HepG2 (cell line): ENCODE measurements around the gene AGAP3. TPM values are rescaled to one million over a fixed set of nuclear protein-coding genes. Genes with fewer than 3 reads are reported as not detected.

ENCODE experiments used
- BHLHE40 ChIP-seq: IDR thresholded peaks from 2 replicates; pipeline ENCODE4 v1.6.1; 2011; ENCODE audit warnings: low read length, improper control_type of control experiment
- HNF4A ChIP-seq: sonication (generic); formaldehyde crosslinking; IDR thresholded peaks from 2 replicates; pipeline ENCODE4 v1.4.0; 2020; ENCODE audit warnings: missing genetic modification reagents
- MEF2D ChIP-seq: sonication (generic); formaldehyde crosslinking; IDR thresholded peaks from 2 replicates; pipeline ENCODE4 v1.5.1; 2020; ENCODE audit warnings: mild to moderate bottlenecking, missing genetic modification reagents
- RFX1 ChIP-seq: fragments of 450-650 bp; IDR thresholded peaks from 2 replicates; pipeline ENCODE4 v1.6.1; 2017
- SKI ChIP-seq: fragments of 450-650 bp; IDR thresholded peaks from one replicate; pipeline ENCODE4 v1.6.1; 2018; ENCODE audit warnings: mild to moderate bottlenecking; ENCODE audit not compliant: partially characterized antibody
- SMARCC2 ChIP-seq: fragments of 450-650 bp; IDR thresholded peaks from 2 replicates; pipeline ENCODE4 v1.6.1; 2017; ENCODE audit warnings: antibody characterized with exemption, mild to moderate bottlenecking
- XRCC5 ChIP-seq: fragments of 200-400 bp; formaldehyde crosslinking; optimal IDR thresholded peaks from 2 replicates; pipeline ENCODE3; 2017; ENCODE audit warnings: mild to moderate bottlenecking, low read length
- ZBTB37 ChIP-seq: sonication (generic); formaldehyde crosslinking; IDR thresholded peaks from 2 replicates; pipeline ENCODE4 v1.4.0; 2020; ENCODE audit warnings: mild to moderate bottlenecking, missing genetic modification reagents
- ZFP90 ChIP-seq: sonication (generic); formaldehyde crosslinking; IDR thresholded peaks from 2 replicates; pipeline ENCODE4 v1.8.0; 2022; ENCODE audit warnings: missing genetic modification reagents, mild to moderate bottlenecking, inconsistent platforms, borderline replicate concordance
- ZNF10 ChIP-seq: sonication (generic); formaldehyde crosslinking; IDR thresholded peaks from 2 replicates; pipeline ENCODE4 v1.4.0; 2020; ENCODE audit warnings: mild to moderate bottlenecking, low read depth, missing genetic modification reagents, borderline replicate concordance
- ZNF224 ChIP-seq: sonication (generic); formaldehyde crosslinking; IDR thresholded peaks from 2 replicates; pipeline ENCODE4 v1.5.0; 2020; ENCODE audit warnings: mild to moderate bottlenecking, missing genetic modification reagents
- ZNF282 ChIP-seq: fragments of 450-650 bp; IDR thresholded peaks from 2 replicates; pipeline ENCODE4 v1.6.1; 2018; ENCODE audit not compliant: partially characterized antibody
- ZNF639 ChIP-seq: conservative IDR thresholded peaks from 2 replicates; pipeline ENCODE4 v1.6.1; 2018; ENCODE audit warnings: missing genetic modification reagents
- ZNF660 ChIP-seq: sonication (generic); formaldehyde crosslinking; IDR thresholded peaks from 2 replicates; pipeline ENCODE4 v1.5.1; 2020; ENCODE audit warnings: mild to moderate bottlenecking, low read depth, missing genetic modification reagents, borderline replicate concordance
- ZNF670 ChIP-seq: sonication (generic); formaldehyde crosslinking; IDR thresholded peaks from 2 replicates; pipeline ENCODE4 v1.8.0; 2022; ENCODE audit warnings: mild to moderate bottlenecking, missing genetic modification reagents, borderline replicate concordance
- ZSCAN22 ChIP-seq: sonication (generic); formaldehyde crosslinking; IDR thresholded peaks from 2 replicates; pipeline ENCODE4 v1.4.0; 2020; ENCODE audit warnings: mild to moderate bottlenecking, missing genetic modification reagents
- polyA plus RNA-seq, 8 experiments: library from polyadenylated mRNA; depleted of rRNA in 3 of 8; stranded (reverse) in 7 of 8; unstranded in 1 of 8; fragments of >200 nt; fragmentation: Illumina TruSeq in 4 of 8; extraction: Trizol in 4 of 8; gene quantifications; 2 replicates each; pipeline versions ENCODE4 v1.2.1 to v1.2.3, GENCODE V29; 2011 to 2016; ENCODE audit warnings: low read depth in 4 of 8, missing spikeins in 1 of 8, mixed read lengths in 1 of 8; ENCODE audit not compliant: insufficient read depth in 1 of 8
- total RNA-seq, 5 experiments: library from RNA; depleted of rRNA; stranded (reverse); fragments of >200 nt; fragmentation: Illumina TruSeq; extraction: Trizol; gene quantifications; 2 replicates each; pipeline ENCODE4 v1.2.3, GENCODE V29; 2016; ENCODE audit warnings: low read depth in 1 of 5
- TF ChIP-seq, protein P1 (sequence below): sonication (generic); formaldehyde crosslinking; IDR thresholded peaks from 2 replicates; pipeline ENCODE4 v1.8.0; 2022; ENCODE audit warnings: mild to moderate bottlenecking, missing genetic modification reagents
- TF ChIP-seq, protein P2 (sequence below): IDR thresholded peaks from 2 replicates; pipeline ENCODE4 v1.6.1; 2016; ENCODE audit warnings: low read depth, missing genetic modification reagents, missing compliant biosample characterization
- TF ChIP-seq, protein P3 (sequence below): sonication (generic); formaldehyde crosslinking; IDR thresholded peaks from 2 replicates; pipeline ENCODE4 v1.4.0; 2020; ENCODE audit warnings: missing genetic modification reagents, mild to moderate bottlenecking, borderline replicate concordance

AGAP3 gene
- total and polyA plus RNA-seq, 2 of the 13 experiments (the other 11 are each of a cell fraction or from before 2014, with no cell fraction given) = 31.3 to 61.4 TPM

GRCh38 chr7:151057989-151058780, 28.1 kb upstream of the AGAP3 start (continued):
- TF ChIP-seq RFX1 (no peak), HNF4A (0 out of 2 replicates have a peak, but pooled peaks have one; percentile 21), SKI (peak; percentile 36), ZNF660 (CRISPR knock-in tag) (no peak), ZNF639 (CRISPR knock-in tag) (peak; percentile 90), BHLHE40 (0 out of 2 replicates have a peak, but pooled peaks have one; percentile 9), ZSCAN22 (no peak), ZNF224 (0 out of 2 replicates have a peak, but pooled peaks have one; percentile 16), ZNF670 (CRISPR knock-in tag) (no peak), ZFP90 (CRISPR knock-in tag) (peak; percentile 71), ZNF282 (no peak), MEF2D (0 out of 2 replicates have a peak, but pooled peaks have one; percentile 45), SMARCC2 (no peak), ZNF10 (no peak), ZBTB37 (CRISPR knock-in tag) (no peak), XRCC5 (peak; percentile 89)
- TF ChIP-seq, protein P1, sequence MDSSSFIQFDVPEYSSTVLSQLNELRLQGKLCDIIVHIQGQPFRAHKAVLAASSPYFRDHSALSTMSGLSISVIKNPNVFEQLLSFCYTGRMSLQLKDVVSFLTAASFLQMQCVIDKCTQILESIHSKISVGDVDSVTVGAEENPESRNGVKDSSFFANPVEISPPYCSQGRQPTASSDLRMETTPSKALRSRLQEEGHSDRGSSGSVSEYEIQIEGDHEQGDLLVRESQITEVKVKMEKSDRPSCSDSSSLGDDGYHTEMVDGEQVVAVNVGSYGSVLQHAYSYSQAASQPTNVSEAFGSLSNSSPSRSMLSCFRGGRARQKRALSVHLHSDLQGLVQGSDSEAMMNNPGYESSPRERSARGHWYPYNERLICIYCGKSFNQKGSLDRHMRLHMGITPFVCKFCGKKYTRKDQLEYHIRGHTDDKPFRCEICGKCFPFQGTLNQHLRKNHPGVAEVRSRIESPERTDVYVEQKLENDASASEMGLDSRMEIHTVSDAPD (CRISPR knock-in tag) = no peak
- TF ChIP-seq, protein P2, sequence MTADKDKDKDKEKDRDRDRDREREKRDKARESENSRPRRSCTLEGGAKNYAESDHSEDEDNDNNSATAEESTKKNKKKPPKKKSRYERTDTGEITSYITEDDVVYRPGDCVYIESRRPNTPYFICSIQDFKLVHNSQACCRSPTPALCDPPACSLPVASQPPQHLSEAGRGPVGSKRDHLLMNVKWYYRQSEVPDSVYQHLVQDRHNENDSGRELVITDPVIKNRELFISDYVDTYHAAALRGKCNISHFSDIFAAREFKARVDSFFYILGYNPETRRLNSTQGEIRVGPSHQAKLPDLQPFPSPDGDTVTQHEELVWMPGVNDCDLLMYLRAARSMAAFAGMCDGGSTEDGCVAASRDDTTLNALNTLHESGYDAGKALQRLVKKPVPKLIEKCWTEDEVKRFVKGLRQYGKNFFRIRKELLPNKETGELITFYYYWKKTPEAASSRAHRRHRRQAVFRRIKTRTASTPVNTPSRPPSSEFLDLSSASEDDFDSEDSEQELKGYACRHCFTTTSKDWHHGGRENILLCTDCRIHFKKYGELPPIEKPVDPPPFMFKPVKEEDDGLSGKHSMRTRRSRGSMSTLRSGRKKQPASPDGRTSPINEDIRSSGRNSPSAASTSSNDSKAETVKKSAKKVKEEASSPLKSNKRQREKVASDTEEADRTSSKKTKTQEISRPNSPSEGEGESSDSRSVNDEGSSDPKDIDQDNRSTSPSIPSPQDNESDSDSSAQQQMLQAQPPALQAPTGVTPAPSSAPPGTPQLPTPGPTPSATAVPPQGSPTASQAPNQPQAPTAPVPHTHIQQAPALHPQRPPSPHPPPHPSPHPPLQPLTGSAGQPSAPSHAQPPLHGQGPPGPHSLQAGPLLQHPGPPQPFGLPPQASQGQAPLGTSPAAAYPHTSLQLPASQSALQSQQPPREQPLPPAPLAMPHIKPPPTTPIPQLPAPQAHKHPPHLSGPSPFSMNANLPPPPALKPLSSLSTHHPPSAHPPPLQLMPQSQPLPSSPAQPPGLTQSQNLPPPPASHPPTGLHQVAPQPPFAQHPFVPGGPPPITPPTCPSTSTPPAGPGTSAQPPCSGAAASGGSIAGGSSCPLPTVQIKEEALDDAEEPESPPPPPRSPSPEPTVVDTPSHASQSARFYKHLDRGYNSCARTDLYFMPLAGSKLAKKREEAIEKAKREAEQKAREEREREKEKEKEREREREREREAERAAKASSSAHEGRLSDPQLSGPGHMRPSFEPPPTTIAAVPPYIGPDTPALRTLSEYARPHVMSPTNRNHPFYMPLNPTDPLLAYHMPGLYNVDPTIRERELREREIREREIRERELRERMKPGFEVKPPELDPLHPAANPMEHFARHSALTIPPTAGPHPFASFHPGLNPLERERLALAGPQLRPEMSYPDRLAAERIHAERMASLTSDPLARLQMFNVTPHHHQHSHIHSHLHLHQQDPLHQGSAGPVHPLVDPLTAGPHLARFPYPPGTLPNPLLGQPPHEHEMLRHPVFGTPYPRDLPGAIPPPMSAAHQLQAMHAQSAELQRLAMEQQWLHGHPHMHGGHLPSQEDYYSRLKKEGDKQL = no peak
- TF ChIP-seq, protein P3, sequence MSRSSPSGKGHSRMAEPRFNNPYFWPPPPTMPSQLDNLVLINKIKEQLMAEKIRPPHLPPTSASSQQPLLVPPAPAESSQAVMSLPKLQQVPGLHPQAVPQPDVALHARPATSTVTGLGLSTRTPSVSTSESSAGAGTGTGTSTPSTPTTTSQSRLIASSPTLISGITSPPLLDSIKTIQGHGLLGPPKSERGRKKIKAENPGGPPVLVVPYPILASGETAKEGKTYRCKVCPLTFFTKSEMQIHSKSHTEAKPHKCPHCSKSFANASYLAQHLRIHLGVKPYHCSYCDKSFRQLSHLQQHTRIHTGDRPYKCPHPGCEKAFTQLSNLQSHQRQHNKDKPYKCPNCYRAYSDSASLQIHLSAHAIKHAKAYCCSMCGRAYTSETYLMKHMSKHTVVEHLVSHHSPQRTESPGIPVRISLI = no peak
